Activated T-helper 2 cell treated with anti-CD3 and anti-CD28 coated beads, Interferon-gamma antibody, Interleukin-2, Interleukin-4, amounts not matched to agents 10 μg/mL and 5 μg/mL and 100 μg/mL, durations not matched to agents 14 hours and 24 hours and 36 hours (primary cell): ENCODE results near the gene ARRB1. TPM values are rescaled to one million over a fixed set of nuclear protein-coding genes. Genes with fewer than 3 reads are reported as not detected.
"Not testable (repeated sequence)": the region's sequence is repeated elsewhere in the genome, so short reads cannot be mapped to it uniquely, and the experiment has no call there.

Source experiments
- DNase-seq: peaks from one replicate; pipeline ENCODE4 v3.0.0; 2021; ENCODE audit warnings: low spot score
- H3K27ac Mint-ChIP-seq: one replicate; pipeline ENCODE4 v1.8.0; 2021; ENCODE audit warnings: mixed read lengths
- H3K27me3 Mint-ChIP-seq: one replicate; pipeline ENCODE4 v1.8.0; 2021; ENCODE audit warnings: low read depth, mixed read lengths
- H3K36me3 Mint-ChIP-seq: one replicate; pipeline ENCODE4 v1.8.0; 2021; ENCODE audit warnings: low read depth, mixed read lengths
- H3K4me1 Mint-ChIP-seq: one replicate; pipeline ENCODE4 v1.8.0; 2021; ENCODE audit warnings: low read depth, mixed read lengths
- H3K4me3 Mint-ChIP-seq: one replicate; pipeline ENCODE4 v1.8.0; 2021; ENCODE audit warnings: low read depth, mild to moderate bottlenecking, moderate library complexity, mixed read lengths
- H3K9me3 Mint-ChIP-seq: one replicate; pipeline ENCODE4 v1.8.0; 2021; ENCODE audit warnings: mixed read lengths
- intact Hi-C: fragments of 100-400 bp; cut with micrococcal nuclease; formaldehyde crosslinking; loops from one replicate; pipeline ENCODE4 v1.15.1; 2023
- total RNA-seq: library from RNA; stranded (reverse); gene quantifications from 2 replicates; pipeline ENCODE4 v1.2.3, GENCODE V29; 2022

The ARRB1 gene
- total RNA-seq, 1 donor from 2014 or later: 19.3 TPM

GRCh38 chr11:75305993-75306392, 45.5 kb downstream of the ARRB1 start:
- no peaks in the 10 kb centered on the region for H3K4me1 Mint-ChIP-seq
- no peak for DNase-seq
- no peak overlapping the region for H3K4me3 Mint-ChIP-seq
- no peaks in the 10 kb centered on the region for H3K27me3 Mint-ChIP-seq
- intact Hi-C loops: no loop called here
- no peaks in the 10 kb centered on the region for H3K9me3 Mint-ChIP-seq
- H3K27ac Mint-ChIP-seq: no peak overlapping the region
- no peaks in the 10 kb centered on the region for H3K36me3 Mint-ChIP-seq

GRCh38 chr11:75305452-75305851, 46.0 kb downstream of the ARRB1 start:
- Mint-ChIP-seq H3K9me3 (no peaks in the 10 kb centered on the region), H3K27me3 (no peaks in the 10 kb centered on the region), H3K4me1 (no peaks in the 10 kb centered on the region), H3K27ac (no peak overlapping the region), H3K4me3 (no peak overlapping the region), H3K36me3 (no peaks in the 10 kb centered on the region)
- intact Hi-C loops: no loop called here
- no peak for DNase-seq

DNA sequence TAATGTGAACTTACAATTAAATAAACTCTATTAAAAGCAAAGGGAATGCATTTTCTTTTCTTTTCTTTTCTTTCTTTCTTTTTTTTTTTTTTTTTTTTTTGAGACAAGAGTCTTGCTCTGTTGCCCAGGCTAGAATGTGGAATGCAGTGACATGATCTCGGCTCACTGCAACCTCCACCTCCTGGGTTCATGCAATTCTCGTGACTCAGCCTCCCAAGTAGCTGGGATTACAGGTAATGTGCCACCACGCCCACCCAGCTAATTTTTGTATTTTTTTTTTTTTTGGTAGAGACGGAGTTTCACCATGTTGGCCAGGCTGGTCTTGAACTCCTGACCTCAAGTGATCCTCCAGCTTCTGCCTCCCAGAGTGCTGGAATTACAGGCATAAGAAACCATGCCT, 46.5 kb downstream of the ARRB1 start:
- intact Hi-C loops, DNase-seq, H3K36me3 Mint-ChIP-seq, H3K4me3 Mint-ChIP-seq, H3K4me1 Mint-ChIP-seq, H3K9me3 Mint-ChIP-seq, H3K27me3 Mint-ChIP-seq, H3K27ac Mint-ChIP-seq: not testable (repeated sequence)

GRCh38 chr11:75303544-75304224, 47.8 kb downstream of the ARRB1 start:
- Mint-ChIP-seq H3K4me1 (no peaks in the 10 kb centered on the region), H3K27me3 (no peaks in the 10 kb centered on the region), H3K9me3 (no peaks in the 10 kb centered on the region), H3K36me3 (no peaks in the 10 kb centered on the region), H3K4me3 (no peak overlapping the region), H3K27ac (no peak overlapping the region)
- no peak for DNase-seq
- intact Hi-C loops: no loop called here

- intact Hi-C loops: no loop called here
- no peaks in the 10 kb centered on the region for H3K36me3 Mint-ChIP-seq
- H3K27me3 Mint-ChIP-seq: no peaks in the 10 kb centered on the region
- no peaks in the 10 kb centered on the region for H3K9me3 Mint-ChIP-seq
- no peaks in the 10 kb centered on the region for H3K4me1 Mint-ChIP-seq
- H3K27ac Mint-ChIP-seq: no peak overlapping the region
- no peak overlapping the region for H3K4me3 Mint-ChIP-seq
- no peak for DNase-seq
Measured at GRCh38 chr11:75302371-75302770, 49.1 kb downstream of the ARRB1 start.

- no peaks in the 10 kb centered on the region for H3K4me1 Mint-ChIP-seq
- H3K4me3 Mint-ChIP-seq: no peak overlapping the region
- no peaks in the 10 kb centered on the region for H3K27me3 Mint-ChIP-seq
- H3K9me3 Mint-ChIP-seq: no peaks in the 10 kb centered on the region
- no peak overlapping the region for H3K27ac Mint-ChIP-seq
- no peaks in the 10 kb centered on the region for H3K36me3 Mint-ChIP-seq
- intact Hi-C loops: no loop called here
- DNase-seq: no peak
Measured at GRCh38 chr11:75301601-75302345, 49.7 kb downstream of the ARRB1 start.

DNA sequence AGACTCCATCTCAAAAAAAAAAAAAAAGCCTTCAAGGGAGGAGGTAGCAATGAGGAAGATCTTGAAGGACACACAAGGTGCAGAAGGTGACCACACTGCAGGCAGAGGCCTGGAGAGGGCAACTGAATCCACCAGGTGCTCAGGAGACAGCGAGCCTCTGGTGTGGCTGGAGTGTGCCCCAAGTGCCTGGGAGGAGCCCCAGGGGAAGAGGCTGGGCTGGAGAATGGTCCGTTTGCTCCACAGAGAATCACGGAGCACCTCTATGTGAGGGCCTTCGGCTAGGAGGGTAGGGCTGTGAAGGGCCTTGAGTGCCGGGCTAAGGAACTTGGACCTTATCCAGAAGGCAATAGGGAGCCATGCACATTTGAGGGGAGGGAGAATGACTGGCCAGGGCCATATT, 50.3 kb downstream of the ARRB1 start:
- no peak for DNase-seq
- no peak overlapping the region for H3K4me3 Mint-ChIP-seq
- H3K4me1 Mint-ChIP-seq: no peaks in the 10 kb centered on the region
- no peaks in the 10 kb centered on the region for H3K9me3 Mint-ChIP-seq
- no peaks in the 10 kb centered on the region for H3K27me3 Mint-ChIP-seq
- H3K36me3 Mint-ChIP-seq: no peaks in the 10 kb centered on the region
- intact Hi-C loops: no loop called here
- no peak overlapping the region for H3K27ac Mint-ChIP-seq

GRCh38 chr11:75298976-75299260, 52.5 kb downstream of the ARRB1 start:
- H3K27ac Mint-ChIP-seq: no peak overlapping the region
- DNase-seq: no peak
- no peaks in the 10 kb centered on the region for H3K4me1 Mint-ChIP-seq
- no peak overlapping the region for H3K4me3 Mint-ChIP-seq
- no peaks in the 10 kb centered on the region for H3K36me3 Mint-ChIP-seq
- H3K9me3 Mint-ChIP-seq: no peaks in the 10 kb centered on the region
- intact Hi-C loops: no loop called here
- H3K27me3 Mint-ChIP-seq: no peaks in the 10 kb centered on the region

GRCh38 chr11:75298191-75298975, 53.1 kb downstream of the ARRB1 start:
- intact Hi-C loops: no loop called here
- H3K27me3 Mint-ChIP-seq: no peaks in the 10 kb centered on the region
- H3K27ac Mint-ChIP-seq: no peak overlapping the region
- no peak overlapping the region for H3K4me3 Mint-ChIP-seq
- no peaks in the 10 kb centered on the region for H3K4me1 Mint-ChIP-seq
- no peaks in the 10 kb centered on the region for H3K9me3 Mint-ChIP-seq
- DNase-seq: no peak
- H3K36me3 Mint-ChIP-seq: no peaks in the 10 kb centered on the region

GRCh38 chr11:75293903-75294302, 57.6 kb downstream of the ARRB1 start:
- intact Hi-C loops: no loop called here
- Mint-ChIP-seq H3K4me1 (no peaks in the 10 kb centered on the region), H3K27me3 (no peaks in the 10 kb centered on the region), H3K9me3 (no peaks in the 10 kb centered on the region), H3K36me3 (no peaks in the 10 kb centered on the region), H3K27ac (no peak overlapping the region), H3K4me3 (no peak overlapping the region)
- DNase-seq: no peak

GRCh38 chr11:75292943-75293342, 58.5 kb downstream of the ARRB1 start:
- H3K36me3 Mint-ChIP-seq: no peaks in the 10 kb centered on the region
- H3K27ac Mint-ChIP-seq: no peak overlapping the region
- intact Hi-C loops: no loop called here
- no peaks in the 10 kb centered on the region for H3K4me1 Mint-ChIP-seq
- no peak overlapping the region for H3K4me3 Mint-ChIP-seq
- H3K9me3 Mint-ChIP-seq: no peaks in the 10 kb centered on the region
- no peak for DNase-seq
- no peaks in the 10 kb centered on the region for H3K27me3 Mint-ChIP-seq

- no peaks in the 10 kb centered on the region for H3K36me3 Mint-ChIP-seq
- intact Hi-C loops: no loop called here
- no peak overlapping the region for H3K27ac Mint-ChIP-seq
- no peak for DNase-seq
- no peaks in the 10 kb centered on the region for H3K4me1 Mint-ChIP-seq
- no peak overlapping the region for H3K4me3 Mint-ChIP-seq
- H3K9me3 Mint-ChIP-seq: no peaks in the 10 kb centered on the region
- H3K27me3 Mint-ChIP-seq: no peaks in the 10 kb centered on the region
Measured at GRCh38 chr11:75291741-75292140, 59.7 kb downstream of the ARRB1 start.

DNA sequence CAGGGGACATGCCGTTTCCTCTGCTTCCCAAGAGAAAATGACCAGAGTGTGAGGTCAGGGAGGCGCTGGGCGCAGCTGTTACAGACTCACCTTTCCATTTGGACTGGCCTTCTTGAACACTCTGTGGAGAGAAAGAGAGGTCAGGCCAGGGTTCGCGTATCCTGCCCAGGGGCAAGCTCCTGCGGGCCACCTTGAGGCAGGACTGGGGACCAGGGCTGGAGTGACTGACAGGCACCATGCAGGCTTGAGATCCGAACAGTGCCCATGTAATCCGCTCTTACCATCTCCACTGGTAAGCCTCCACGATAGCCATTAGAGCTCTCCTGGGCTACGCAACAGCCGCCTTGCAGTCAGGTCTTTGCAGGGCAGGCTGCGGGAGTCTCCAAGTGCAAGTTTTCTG, 61.5 kb downstream of the ARRB1 start:
- no peak for DNase-seq
- no peaks in the 10 kb centered on the region for H3K27me3 Mint-ChIP-seq
- no peaks in the 10 kb centered on the region for H3K36me3 Mint-ChIP-seq
- H3K4me1 Mint-ChIP-seq: no peaks in the 10 kb centered on the region
- intact Hi-C loops: no loop called here
- H3K4me3 Mint-ChIP-seq: no peak overlapping the region
- H3K27ac Mint-ChIP-seq: no peak overlapping the region
- no peaks in the 10 kb centered on the region for H3K9me3 Mint-ChIP-seq
